Measurements from ENCODE around the gene ZYX. TPM values are rescaled to one million over a fixed set of nuclear protein-coding genes. Genes with fewer than 3 reads are reported as not detected.

The ZYX gene
- total RNA-seq, 1 donor from 2014 or later: 523 TPM

DNA sequence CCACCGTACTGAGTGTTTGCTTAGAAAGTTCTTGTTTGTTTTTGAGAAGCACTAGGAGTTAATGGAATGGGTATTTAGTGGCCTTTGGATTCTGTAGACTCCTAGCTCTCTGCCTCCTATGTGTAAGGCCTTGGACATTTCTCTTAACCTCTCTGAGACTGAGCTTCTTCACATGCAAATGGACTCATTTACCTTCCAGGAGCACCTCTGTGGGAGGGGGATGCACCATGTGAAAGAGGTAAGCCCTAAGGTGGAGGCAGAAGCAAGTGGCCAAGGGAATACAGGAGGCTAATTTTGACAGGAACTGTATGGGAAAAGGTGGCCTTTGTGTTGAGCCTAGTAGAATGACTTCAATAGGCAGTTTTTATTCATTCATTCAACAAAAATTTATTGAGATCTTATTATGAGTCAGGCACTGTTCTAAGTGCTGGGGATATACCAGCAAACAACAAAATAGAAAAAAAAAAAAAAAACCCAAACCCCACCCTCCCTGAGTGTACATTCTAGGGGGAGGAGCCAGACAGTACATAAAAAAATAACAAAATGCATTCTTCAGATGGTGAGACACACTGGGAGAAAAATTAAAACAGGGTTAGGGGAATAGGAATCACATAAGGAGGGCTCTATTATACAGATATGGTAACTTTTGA is 36.7 kb downstream of the ZYX start:
- H3K4me1 Mint-ChIP-seq (ENCODE audit: low read depth, unreplicated experiment): peaks cover 2% of the 10 kb centered on the region
- DNase-seq (ENCODE audit: low read depth) (no peak), FAIRE-seq (no peak)
- no peak overlapping the region for H3K27ac Mint-ChIP-seq (ENCODE audit: unreplicated experiment)
- no peak for TF ChIP-seq CTCF (IDR thresholded peaks at IDR 0.05; ENCODE audit: insufficient read depth, low read depth, low read length)
- TF ChIP-seq EZH2 (IDR thresholded peaks at IDR 0.05; ENCODE audit: insufficient read depth, low read length): no peak
- Histone ChIP-seq H3K27ac (ENCODE audit: low read depth, low read length) (no peak overlapping the region), H3K4me2 (ENCODE audit: low read length) (no peak overlapping the region), H4K20me1 (ENCODE audit: insufficient read depth, low read length) (no peaks in the 10 kb centered on the region), H3K4me1 (ENCODE audit: insufficient read depth, low read length) (peaks cover 4% of the 10 kb centered on the region), H3K79me2 (ENCODE audit: insufficient read depth, low read length) (no peaks in the 10 kb centered on the region), H2AFZ (ENCODE audit: low read depth, low read length) (no peak overlapping the region), H3K9ac (ENCODE audit: low read length) (no peak overlapping the region), H3K27me3 (ENCODE audit: insufficient read depth, low read length) (peaks cover 5% of the 10 kb centered on the region), H3K36me3 (ENCODE audit: insufficient read depth, low read length) (no peaks in the 10 kb centered on the region), H3K9me3 (ENCODE audit: insufficient read depth, low read depth, low read length) (no peaks in the 10 kb centered on the region), H3K4me3 (ENCODE audit: insufficient read depth, low read depth, low read length) (no peak overlapping the region)
- no peaks in the 10 kb centered on the region for H3K36me3 Mint-ChIP-seq (ENCODE audit: low read depth, unreplicated experiment)
- no peak overlapping the region for H3K4me3 Mint-ChIP-seq (ENCODE audit: unreplicated experiment)
- no peaks in the 10 kb centered on the region for H3K9me3 Mint-ChIP-seq (ENCODE audit: unreplicated experiment)
- no peaks in the 10 kb centered on the region for H3K27me3 Mint-ChIP-seq (ENCODE audit: low read depth, unreplicated experiment)

DNA sequence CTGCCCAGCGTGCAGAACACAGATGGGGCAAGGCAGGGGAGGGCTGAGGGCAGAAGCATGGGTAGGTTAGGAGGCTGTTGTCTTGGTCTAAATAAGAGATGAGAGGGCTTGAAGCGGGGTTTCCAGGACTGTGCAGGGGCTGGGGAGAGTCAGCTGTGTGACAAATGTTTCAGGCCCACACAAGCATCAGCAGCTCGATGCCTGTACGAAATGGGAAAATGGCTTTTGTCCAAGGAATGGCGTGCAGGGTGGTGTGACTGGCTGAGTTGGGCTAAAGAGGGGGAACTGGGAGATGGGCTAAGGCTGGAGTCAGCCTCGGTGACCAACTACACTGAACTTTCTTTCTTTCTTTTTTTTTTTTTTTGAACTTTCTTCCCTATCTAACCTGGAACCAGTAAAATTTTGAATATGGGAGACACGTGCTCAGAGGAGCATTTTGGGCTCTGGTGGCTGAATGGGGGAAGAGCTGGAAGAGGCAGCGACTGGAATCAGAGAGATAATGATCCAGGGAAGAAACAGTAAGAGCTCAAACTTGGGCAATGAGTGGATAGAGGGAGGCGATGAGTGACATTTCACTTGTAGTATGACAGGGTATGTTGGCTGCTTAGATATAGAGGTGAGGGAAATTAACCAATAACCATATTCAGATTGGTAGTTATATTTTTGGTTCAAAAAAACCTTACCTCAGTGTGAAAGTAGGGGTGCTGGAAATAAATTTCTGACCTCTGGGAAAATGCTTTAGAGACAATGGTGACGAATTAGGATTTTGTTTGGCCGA is 37.7 kb downstream of the ZYX start:
- Mint-ChIP-seq H3K4me1 (ENCODE audit: low read depth, unreplicated experiment) (peaks cover 2% of the 10 kb centered on the region), H3K4me3 (ENCODE audit: unreplicated experiment) (no peak overlapping the region), H3K9me3 (ENCODE audit: unreplicated experiment) (no peaks in the 10 kb centered on the region), H3K27ac (ENCODE audit: unreplicated experiment) (no peak overlapping the region), H3K36me3 (ENCODE audit: low read depth, unreplicated experiment) (no peaks in the 10 kb centered on the region), H3K27me3 (ENCODE audit: low read depth, unreplicated experiment) (no peaks in the 10 kb centered on the region)
- Histone ChIP-seq H4K20me1 (ENCODE audit: insufficient read depth, low read length) (no peaks in the 10 kb centered on the region), H3K4me3 (ENCODE audit: insufficient read depth, low read depth, low read length) (no peak overlapping the region), H3K4me2 (ENCODE audit: low read length) (no peak overlapping the region), H2AFZ (ENCODE audit: low read depth, low read length) (no peak overlapping the region), H3K27ac (ENCODE audit: low read depth, low read length) (no peak overlapping the region), H3K79me2 (ENCODE audit: insufficient read depth, low read length) (no peaks in the 10 kb centered on the region), H3K36me3 (ENCODE audit: insufficient read depth, low read length) (no peaks in the 10 kb centered on the region), H3K9ac (ENCODE audit: low read length) (no peak overlapping the region), H3K4me1 (ENCODE audit: insufficient read depth, low read length) (peaks cover 4% of the 10 kb centered on the region), H3K9me3 (ENCODE audit: insufficient read depth, low read depth, low read length) (no peaks in the 10 kb centered on the region), H3K27me3 (ENCODE audit: insufficient read depth, low read length) (peaks cover 5% of the 10 kb centered on the region)
- FAIRE-seq (no peak), DNase-seq (ENCODE audit: low read depth) (no peak)
- TF ChIP-seq EZH2 (IDR thresholded peaks at IDR 0.05; ENCODE audit: insufficient read depth, low read length): no peak
- TF ChIP-seq CTCF (IDR thresholded peaks at IDR 0.05; ENCODE audit: insufficient read depth, low read depth, low read length): no peak

DNA sequence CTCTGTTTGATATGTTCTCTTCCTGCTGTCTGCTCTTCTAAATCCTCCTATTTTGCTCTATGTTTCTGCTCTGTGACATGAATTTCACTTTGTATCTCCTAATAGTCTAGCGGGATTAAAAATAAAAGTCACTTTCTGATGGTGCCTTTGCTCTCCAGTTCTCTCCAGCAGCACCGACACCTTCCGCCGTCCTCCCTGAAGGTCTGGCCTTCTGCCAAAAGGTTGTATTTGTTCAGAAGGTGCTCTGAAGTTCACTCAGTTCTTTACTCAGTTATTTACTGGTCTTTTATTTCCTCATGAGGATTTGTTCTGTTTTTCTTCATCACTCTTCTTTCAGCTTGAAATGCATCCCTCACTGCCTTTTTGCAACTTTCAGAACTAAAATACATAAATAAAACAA is 38.7 kb downstream of the ZYX start:
- no peak overlapping the region for H3K27ac ChIP-seq (ENCODE audit: low read depth, low read length)
- FAIRE-seq: no peak
- H3K36me3 Mint-ChIP-seq (ENCODE audit: low read depth, unreplicated experiment): no peaks in the 10 kb centered on the region

More for the DNA sequence above, 38.7 kb downstream of the ZYX start:
- peaks cover 4% of the 10 kb centered on the region for H3K4me1 ChIP-seq (ENCODE audit: insufficient read depth, low read length)
- peaks cover 5% of the 10 kb centered on the region for H3K27me3 ChIP-seq (ENCODE audit: insufficient read depth, low read length)
- no peak overlapping the region for H3K4me3 Mint-ChIP-seq (ENCODE audit: unreplicated experiment)
- H3K4me2 ChIP-seq (ENCODE audit: low read length): no peak overlapping the region
- no peaks in the 10 kb centered on the region for H3K79me2 ChIP-seq (ENCODE audit: insufficient read depth, low read length)
- peaks cover 2% of the 10 kb centered on the region for H3K4me1 Mint-ChIP-seq (ENCODE audit: low read depth, unreplicated experiment)
- H3K9me3 ChIP-seq (ENCODE audit: insufficient read depth, low read depth, low read length): no peaks in the 10 kb centered on the region
- no peak overlapping the region for H3K9ac ChIP-seq (ENCODE audit: low read length)
- H3K9me3 Mint-ChIP-seq (ENCODE audit: unreplicated experiment): no peaks in the 10 kb centered on the region
- no peaks in the 10 kb centered on the region for H3K36me3 ChIP-seq (ENCODE audit: insufficient read depth, low read length)
- no peak overlapping the region for H3K27ac Mint-ChIP-seq (ENCODE audit: unreplicated experiment)
- H2AFZ ChIP-seq (ENCODE audit: low read depth, low read length): no peak overlapping the region
- DNase-seq (ENCODE audit: low read depth): no peak
- TF ChIP-seq CTCF (IDR thresholded peaks at IDR 0.05; ENCODE audit: insufficient read depth, low read depth, low read length): no peak
- no peak for TF ChIP-seq EZH2 (IDR thresholded peaks at IDR 0.05; ENCODE audit: insufficient read depth, low read length)
- H3K27me3 Mint-ChIP-seq (ENCODE audit: low read depth, unreplicated experiment): no peaks in the 10 kb centered on the region
- no peaks in the 10 kb centered on the region for H4K20me1 ChIP-seq (ENCODE audit: insufficient read depth, low read length)
- no peak overlapping the region for H3K4me3 ChIP-seq (ENCODE audit: insufficient read depth, low read depth, low read length)

All from astrocyte (in vitro differentiated cells and primary cell).